PC-9 (cell line): Measurements from ENCODE around the gene ENPP3.

Source experiments
- EZH2 ChIP-seq: fragments of 200-600 bp; sonication (generic); IDR thresholded peaks from 2 replicates; pipeline ENCODE4 v1.8.0; 2017; ENCODE audit warnings: antibody characterized with exemption, low read depth
- TF ChIP-seq, protein P1 (sequence below): fragments of 200-600 bp; sonication (generic); conservative IDR thresholded peaks from 2 replicates; pipeline ENCODE4 v1.6.1; 2017; ENCODE audit warnings: mixed run types, antibody characterized with exemption, mild to moderate bottlenecking, moderate library complexity

- TF ChIP-seq, protein P1, sequence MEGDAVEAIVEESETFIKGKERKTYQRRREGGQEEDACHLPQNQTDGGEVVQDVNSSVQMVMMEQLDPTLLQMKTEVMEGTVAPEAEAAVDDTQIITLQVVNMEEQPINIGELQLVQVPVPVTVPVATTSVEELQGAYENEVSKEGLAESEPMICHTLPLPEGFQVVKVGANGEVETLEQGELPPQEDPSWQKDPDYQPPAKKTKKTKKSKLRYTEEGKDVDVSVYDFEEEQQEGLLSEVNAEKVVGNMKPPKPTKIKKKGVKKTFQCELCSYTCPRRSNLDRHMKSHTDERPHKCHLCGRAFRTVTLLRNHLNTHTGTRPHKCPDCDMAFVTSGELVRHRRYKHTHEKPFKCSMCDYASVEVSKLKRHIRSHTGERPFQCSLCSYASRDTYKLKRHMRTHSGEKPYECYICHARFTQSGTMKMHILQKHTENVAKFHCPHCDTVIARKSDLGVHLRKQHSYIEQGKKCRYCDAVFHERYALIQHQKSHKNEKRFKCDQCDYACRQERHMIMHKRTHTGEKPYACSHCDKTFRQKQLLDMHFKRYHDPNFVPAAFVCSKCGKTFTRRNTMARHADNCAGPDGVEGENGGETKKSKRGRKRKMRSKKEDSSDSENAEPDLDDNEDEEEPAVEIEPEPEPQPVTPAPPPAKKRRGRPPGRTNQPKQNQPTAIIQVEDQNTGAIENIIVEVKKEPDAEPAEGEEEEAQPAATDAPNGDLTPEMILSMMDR, result no peak
- TF ChIP-seq EZH2, result no peak
Measured at GRCh38 chr6:131696956-131697355, 59.9 kb downstream of the ENPP3 start.
